Measurements from ENCODE around the gene NAV3. TPM values are rescaled to one million over a fixed set of nuclear protein-coding genes. Genes with fewer than 3 reads are reported as not detected.

Gene NAV3
- total and polyA plus RNA-seq, 2 experiments from 2014 or later = 4.0 to 12.0 TPM

DNA sequence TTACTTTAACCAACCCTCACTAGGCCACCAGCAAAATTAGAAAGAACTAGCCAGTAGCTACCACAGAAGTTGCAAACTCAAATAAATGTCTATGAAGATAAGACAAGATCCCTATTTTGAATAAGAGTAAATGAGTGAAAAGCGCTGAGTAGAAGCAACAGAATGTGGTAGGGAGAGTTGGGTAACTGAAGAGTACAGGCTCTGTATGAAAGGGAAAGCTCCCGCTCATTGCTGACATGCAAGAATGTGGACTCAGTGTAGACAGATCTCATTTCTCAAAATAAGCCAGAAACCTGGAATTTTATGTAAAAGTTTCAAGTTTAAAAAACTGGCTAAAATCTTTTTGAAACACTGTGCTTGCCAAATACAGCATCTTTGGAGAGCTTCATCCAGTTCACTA, 63.9 kb downstream of the NAV3 start:
- no peaks in the 10 kb centered on the region for H4K20me1 ChIP-seq (replicated peaks; ENCODE audit: insufficient read depth)
- Mint-ChIP-seq H3K27me3 (ENCODE audit: insufficient read depth, low read depth, poor library complexity) (no peaks in the 10 kb centered on the region), H3K4me3 (no peak overlapping the region), H3K36me3 (ENCODE audit: low read depth) (no peaks in the 10 kb centered on the region), H3K9me3 (no peaks in the 10 kb centered on the region), H3K27ac (no peak overlapping the region), H3K4me1 (peaks cover 20% of the 10 kb centered on the region)
- H2AFZ ChIP-seq = no peak overlapping the region
- H3K4me3 ChIP-seq = no peak overlapping the region
- H3K9me2 ChIP-seq (ENCODE audit: insufficient read depth) = no peaks in the 10 kb centered on the region
- TF ChIP-seq POLR2AphosphoS5 (IDR thresholded peaks at IDR 0.05; ENCODE audit: low read depth) (no peak), EZH2 (IDR thresholded peaks at IDR 0.05; ENCODE audit: low read depth, unreplicated experiment) (no peak), ZNF114 (CRISPR knock-in tag; IDR thresholded peaks at IDR 0.05) (no peak), REST (IDR thresholded peaks at IDR 0.05; ENCODE audit: unreplicated experiment) (no peak), EZH2phosphoT487 (IDR thresholded peaks at IDR 0.05; ENCODE audit: unreplicated experiment) (no peak), JUNB (IDR thresholded peaks at IDR 0.05; ENCODE audit: unreplicated experiment) (no peak), STAT1 (IDR thresholded peaks at IDR 0.05; ENCODE audit: unreplicated experiment) (no peak), ZNF462 (CRISPR knock-in tag; IDR thresholded peaks at IDR 0.05) (no peak), CREB1 (CRISPR knock-in tag; IDR thresholded peaks at IDR 0.05; ENCODE audit: low read depth) (no peak), NANOG (IDR thresholded peaks at IDR 0.05; ENCODE audit: borderline replicate concordance) (no peak), ZNF331 (CRISPR knock-in tag; IDR thresholded peaks at IDR 0.05; ENCODE audit: low read depth) (no peak)
- TF ChIP-seq, protein P1, sequence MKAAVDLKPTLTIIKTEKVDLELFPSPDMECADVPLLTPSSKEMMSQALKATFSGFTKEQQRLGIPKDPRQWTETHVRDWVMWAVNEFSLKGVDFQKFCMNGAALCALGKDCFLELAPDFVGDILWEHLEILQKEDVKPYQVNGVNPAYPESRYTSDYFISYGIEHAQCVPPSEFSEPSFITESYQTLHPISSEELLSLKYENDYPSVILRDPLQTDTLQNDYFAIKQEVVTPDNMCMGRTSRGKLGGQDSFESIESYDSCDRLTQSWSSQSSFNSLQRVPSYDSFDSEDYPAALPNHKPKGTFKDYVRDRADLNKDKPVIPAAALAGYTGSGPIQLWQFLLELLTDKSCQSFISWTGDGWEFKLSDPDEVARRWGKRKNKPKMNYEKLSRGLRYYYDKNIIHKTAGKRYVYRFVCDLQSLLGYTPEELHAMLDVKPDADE (IDR thresholded peaks at IDR 0.05) = no peak
- peak overlapping the region; percentile 14; the same call in 1 of the 2 replicates for H3K27ac ChIP-seq (ENCODE audit: low read depth)
- no peaks in the 10 kb centered on the region for H3K36me3 ChIP-seq (ENCODE audit: insufficient read depth)
- peak overlapping the region; percentile 52 for H3K4me2 ChIP-seq
- H3K79me2 ChIP-seq (replicated peaks; ENCODE audit: insufficient read depth) = no peaks in the 10 kb centered on the region
- H3K4me1 ChIP-seq (ENCODE audit: insufficient read depth) = peaks cover 24% of the 10 kb centered on the region
- ATAC-seq (peak; percentile 75), DNase-seq (ENCODE audit: low spot score) (peak; percentile 32)
- no peaks in the 10 kb centered on the region for H3K27me3 ChIP-seq (ENCODE audit: insufficient read depth)
- H3F3A ChIP-seq (replicated peaks; ENCODE audit: low read depth) = no peaks in the 10 kb centered on the region
